Measurements from ENCODE around the gene GPR132. TPM values are rescaled to one million over a fixed set of nuclear protein-coding genes. Genes with fewer than 3 reads are reported as not detected.

Gene GPR132
- total RNA-seq, 6 experiments from 2014 or later = 0.05 to 0.14 TPM; not detected in 4

GRCh38 chr14:105012171-105012985, 52.9 kb downstream of the GPR132 start:
- no peak for DNase-seq
- H3K27me3 Mint-ChIP-seq (ENCODE audit: insufficient read depth) = peaks cover 2% of the 10 kb centered on the region
- TF ChIP-seq CTCF (IDR thresholded peaks at IDR 0.05) = peak; percentile 43; the same call in 1 of the 2 replicates
- no peak overlapping the region for H3K4me3 Mint-ChIP-seq
- H3K36me3 Mint-ChIP-seq (ENCODE audit: low read depth) = peaks cover 20% of the 10 kb centered on the region; the same call in 1 of the 2 replicates
- peaks cover 43% of the 10 kb centered on the region for H3K4me1 Mint-ChIP-seq (ENCODE audit: low read depth)
- no peaks in the 10 kb centered on the region for H3K9me3 Mint-ChIP-seq
- peak overlapping the region; percentile 45; the same call in 1 of the 2 replicates for H3K27ac Mint-ChIP-seq

DNA sequence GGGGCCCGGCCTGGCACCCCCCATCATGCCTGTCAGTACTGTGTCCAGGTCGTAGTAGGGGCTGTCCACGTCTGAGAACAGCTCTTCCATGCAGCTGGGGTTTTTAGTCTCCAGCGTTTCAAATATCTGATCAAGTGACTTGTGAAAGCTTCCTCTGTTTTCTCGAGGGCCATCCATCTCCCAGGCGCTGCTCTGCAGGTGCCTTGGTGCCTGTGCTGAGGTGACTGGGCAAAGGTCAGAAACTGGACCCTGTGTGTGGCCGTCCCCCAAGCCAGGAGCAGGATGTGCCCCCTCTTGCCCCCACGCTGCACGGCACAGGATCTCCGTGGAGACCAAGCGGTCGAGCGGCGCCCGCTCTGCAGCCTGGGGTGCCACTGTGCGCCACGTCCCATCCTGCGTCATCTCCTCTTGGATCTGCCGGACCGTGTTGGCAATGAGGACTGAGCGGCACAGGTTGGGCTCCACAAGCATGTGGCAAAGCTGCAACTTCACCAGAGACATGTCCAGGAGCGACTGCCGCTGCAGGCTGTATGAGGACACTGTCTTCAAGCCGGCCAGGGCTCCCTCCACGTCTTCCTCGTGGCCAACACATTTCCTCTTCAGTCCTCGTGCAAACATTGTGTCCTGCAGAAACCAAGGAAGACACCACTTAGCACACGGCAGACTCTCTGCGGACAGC, 53.8 kb downstream of the GPR132 start:
- Mint-ChIP-seq H3K9me3 (no peaks in the 10 kb centered on the region), H3K27ac (0 out of 2 replicates have a peak overlapping the region, but pooled peaks have one; percentile 45), H3K36me3 (ENCODE audit: low read depth) (peaks cover 18% of the 10 kb centered on the region; the same call in 1 of the 2 replicates), H3K4me1 (ENCODE audit: low read depth) (peaks cover 34% of the 10 kb centered on the region), H3K27me3 (ENCODE audit: insufficient read depth) (peaks cover under 1% of the 10 kb centered on the region), H3K4me3 (no peak overlapping the region)
- no peak for TF ChIP-seq CTCF (IDR thresholded peaks at IDR 0.05)
- no peak for DNase-seq

DNA sequence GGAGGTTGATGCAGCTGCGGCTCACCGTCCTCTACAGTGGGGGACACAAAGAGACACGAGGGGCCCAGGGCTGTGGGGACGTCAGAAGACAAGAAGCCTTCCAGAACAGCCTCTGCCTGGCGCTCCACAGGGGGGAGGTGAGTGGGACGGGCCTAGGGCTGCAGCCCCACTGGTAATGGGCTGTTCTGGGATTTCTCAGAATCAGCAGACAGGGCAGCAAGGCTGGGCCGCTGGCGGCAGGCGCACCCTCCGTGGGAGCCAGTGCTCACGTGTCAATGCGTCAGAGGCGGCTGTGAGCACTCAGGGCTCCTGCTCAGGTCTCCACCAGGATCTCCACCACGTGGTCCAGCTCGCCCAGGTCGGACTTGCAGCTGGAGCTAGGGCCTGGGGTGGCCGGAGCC, 54.3 kb downstream of the GPR132 start:
- Mint-ChIP-seq H3K4me3 (no peak overlapping the region), H3K27me3 (ENCODE audit: insufficient read depth) (no peaks in the 10 kb centered on the region; the same call in 1 of the 2 replicates), H3K9me3 (no peaks in the 10 kb centered on the region), H3K27ac (no peak overlapping the region), H3K36me3 (ENCODE audit: low read depth) (peaks cover 13% of the 10 kb centered on the region; the same call in 1 of the 2 replicates), H3K4me1 (ENCODE audit: low read depth) (peaks cover 28% of the 10 kb centered on the region)
- TF ChIP-seq CTCF (IDR thresholded peaks at IDR 0.05) = no peak
- no peak for DNase-seq

- TF ChIP-seq CTCF (IDR thresholded peaks at IDR 0.05) = no peak
- Mint-ChIP-seq H3K4me3 (no peak overlapping the region), H3K36me3 (ENCODE audit: low read depth) (peaks cover 13% of the 10 kb centered on the region; the same call in 1 of the 2 replicates), H3K27me3 (ENCODE audit: insufficient read depth) (no peaks in the 10 kb centered on the region; the same call in 1 of the 2 replicates), H3K27ac (no peak overlapping the region), H3K9me3 (no peaks in the 10 kb centered on the region), H3K4me1 (ENCODE audit: low read depth) (peaks cover 23% of the 10 kb centered on the region)
- no peak for DNase-seq
Observed at GRCh38 chr14:105010106-105010505, 55.1 kb downstream of the GPR132 start.

DNA sequence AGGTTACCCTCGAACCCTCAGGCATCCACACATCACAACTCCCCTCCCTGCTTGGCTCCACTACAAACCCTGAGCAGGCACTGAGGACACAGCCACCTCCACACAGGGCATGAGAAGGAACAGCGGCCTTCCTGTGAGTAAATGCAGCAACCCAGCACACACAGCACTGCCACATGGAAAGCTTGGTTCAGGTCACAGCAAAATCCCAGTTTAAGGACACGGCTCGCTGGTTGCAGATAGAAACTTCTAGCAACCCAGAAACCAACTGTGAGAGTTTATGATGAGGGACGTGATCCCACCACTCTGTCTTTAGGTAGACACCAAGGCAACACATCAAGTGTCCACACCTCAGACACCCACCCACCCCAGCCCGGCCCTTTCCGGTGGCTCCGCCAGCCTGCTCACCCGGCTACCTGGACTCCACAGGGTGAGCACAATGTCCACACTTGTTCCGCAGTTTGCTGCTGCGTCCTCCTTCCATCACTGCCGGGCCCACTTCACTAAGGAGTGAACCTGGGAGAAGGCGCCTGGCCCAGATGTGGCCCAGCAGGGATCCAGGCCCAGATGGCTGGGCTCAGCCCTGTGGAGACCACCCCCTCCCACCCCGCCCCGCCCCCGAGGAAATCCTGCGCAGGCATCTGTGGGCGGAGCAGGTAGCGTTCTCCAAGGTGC, 57.5 kb downstream of the GPR132 start:
- no peaks in the 10 kb centered on the region for H3K9me3 Mint-ChIP-seq
- no peaks in the 10 kb centered on the region; the same call in 1 of the 2 replicates for H3K27me3 Mint-ChIP-seq (ENCODE audit: insufficient read depth)
- no peak overlapping the region for H3K4me3 Mint-ChIP-seq
- H3K4me1 Mint-ChIP-seq (ENCODE audit: low read depth) = no peaks in the 10 kb centered on the region
- H3K27ac Mint-ChIP-seq = no peak overlapping the region
- no peak for TF ChIP-seq CTCF (IDR thresholded peaks at IDR 0.05)
- peaks cover 13% of the 10 kb centered on the region; the same call in 1 of the 2 replicates for H3K36me3 Mint-ChIP-seq (ENCODE audit: low read depth)
- no peak for DNase-seq

Measured in HFFc6 (cell line).